Fibroblast of lung (primary cell): ENCODE data around the gene VANGL2.

Experiments
- CTCF ChIP-seq, 2 donors: IDR thresholded peaks in 1 of 2; conservative IDR thresholded peaks in 1 of 2; 1 replicate in 1 of 2; 2 replicates in 1 of 2; pipeline ENCODE4 v1.5.1; 2011 to 2012; ENCODE audit warnings: low read length in 2 of 2, control low read depth in 1 of 2, inconsistent platforms in 1 of 2, low read depth in 1 of 2, mild to moderate bottlenecking in 1 of 2
- EZH2 ChIP-seq: IDR thresholded peaks from 2 replicates; pipeline ENCODE4 v1.5.1; 2012; ENCODE audit warnings: low read length, control low read depth, mild to moderate bottlenecking; ENCODE audit errors: missing control alignments

- TF ChIP-seq EZH2 = no peak
- no peak for TF ChIP-seq CTCF (conservative IDR thresholded peaks at IDR 0.05 in 1 of 2, IDR thresholded peaks at IDR 0.05 in 1 of 2; ENCODE audit: low read depth in 1 of 2, low read length in 2 of 2)
Observed at GRCh38 chr1:160412028-160412362, 11.6 kb downstream of the VANGL2 start.
